SU-DHL-6 (cell line): ENCODE results near the gene ITGA11.

Source experiments
- H2AFZ ChIP-seq: fragments of 200-600 bp; sonication (generic); 2 replicates; pipeline ENCODE4 v1.6.1; 2014; ENCODE audit warnings: low read depth, mild to moderate bottlenecking, moderate library complexity, mixed read lengths, antibody characterized with exemption, low read length; ENCODE audit not compliant: severe bottlenecking
- H3F3A ChIP-seq: fragments of 200-600 bp; shearing (Covaris generic); 2 replicates; pipeline ENCODE4 v1.6.0; 2016; ENCODE audit warnings: antibody characterized with exemption, mild to moderate bottlenecking; ENCODE audit not compliant: insufficient read depth
- H3K27ac ChIP-seq: fragments of 200-600 bp; sonication (generic); 2 replicates; pipeline ENCODE4 v1.5.1; 2016; ENCODE audit warnings: low read depth, mild to moderate bottlenecking, low read length, moderate library complexity, mixed read lengths
- H3K27me3 ChIP-seq: fragments of 200-600 bp; sonication (generic), shearing (Covaris generic); 2 replicates; pipeline ENCODE4 v1.6.0; 2014; ENCODE audit warnings: mild to moderate bottlenecking, low read length
- H3K36me3 ChIP-seq: fragments of 200-600 bp; sonication (generic); 2 replicates; pipeline ENCODE4 v1.6.1; 2014; ENCODE audit warnings: mild to moderate bottlenecking, low read length, mixed read lengths
- H3K4me2 ChIP-seq: fragments of 300-600, 200-600 bp; shearing (Covaris generic), sonication (generic); 2 replicates; pipeline ENCODE4 v1.6.0; 2014; ENCODE audit warnings: low read length, low read depth, mild to moderate bottlenecking; ENCODE audit not compliant: poor library complexity, severe bottlenecking
- H3K4me3 ChIP-seq: fragments of 200-600 bp; sonication (generic); 2 replicates; pipeline ENCODE4 v1.5.1; 2014; ENCODE audit warnings: antibody characterized with exemption, low read length, mild to moderate bottlenecking, mixed read lengths; ENCODE audit not compliant: insufficient read depth, poor library complexity, severe bottlenecking
- H3K79me2 ChIP-seq: fragments of 200-600 bp; sonication (generic); 2 replicates; pipeline ENCODE4 v1.6.1; 2014; ENCODE audit warnings: mild to moderate bottlenecking, low read length, moderate library complexity; ENCODE audit not compliant: insufficient read depth
- H3K9ac ChIP-seq: fragments of 200-600 bp; sonication (generic); 2 replicates; pipeline ENCODE4 v1.7.0; 2014; ENCODE audit warnings: mild to moderate bottlenecking, low read length
- H3K9me2 ChIP-seq: fragments of 200-600 bp; sonication (generic); replicated peaks from 2 replicates; pipeline ENCODE4 v1.6.1; 2014; ENCODE audit warnings: low read length; ENCODE audit not compliant: insufficient read depth
- H3K9me3 ChIP-seq: fragments of 200-600 bp; sonication (generic); 2 replicates; pipeline ENCODE4 v1.6.1; 2014; ENCODE audit warnings: low read length, mixed read lengths; ENCODE audit not compliant: insufficient read depth
- H4K20me1 ChIP-seq: fragments of 200-600 bp; sonication (generic); 2 replicates; pipeline ENCODE4 v1.6.1; 2014; ENCODE audit warnings: low read depth, mild to moderate bottlenecking, antibody characterized with exemption, low read length, moderate library complexity, mixed read lengths
- CTCF ChIP-seq: fragments of 200-600 bp; sonication (generic); IDR thresholded peaks from one replicate; pipeline ENCODE4 v1.5.1; 2017; ENCODE audit warnings: antibody characterized with exemption, mild to moderate bottlenecking, low read length, moderate library complexity; ENCODE audit not compliant: insufficient read depth, poor library complexity, severe bottlenecking
- EZH2phosphoT487 ChIP-seq: fragments of 200-600 bp; sonication (generic), shearing (Covaris generic); conservative IDR thresholded peaks from 2 replicates; pipeline ENCODE4 v1.6.1; 2018; ENCODE audit warnings: mild to moderate bottlenecking, antibody characterized with exemption, low read length, moderate library complexity, mixed read lengths

The ITGA11 gene

GRCh38 chr15:68431792-68432401, at the start of gene ITGA11:
Gene ITGA11, minus strand, starts transcription at chr15:68432163. Its CDS starts 97 bp downstream, at chr15:68432066.
- TF ChIP-seq EZH2phosphoT487, result no peak
- no peak for TF ChIP-seq CTCF
- no peak within 1 kb of the TSS for H2AFZ ChIP-seq

GRCh38 chr15:68481321-68481720, 49.4 kb upstream of the ITGA11 start:
- Histone ChIP-seq H3K9ac (no peak overlapping the region), H4K20me1 (no peaks in the 10 kb centered on the region), H3K9me3 (no peaks in the 10 kb centered on the region), H3F3A (no peaks in the 10 kb centered on the region), H3K4me3 (no peak overlapping the region), H2AFZ (no peak overlapping the region), H3K27me3 (0 out of 2 replicates have a peak, but pooled peaks cover 2% of the 10 kb centered on the region), H3K36me3 (no peaks in the 10 kb centered on the region), H3K9me2 (no peaks in the 10 kb centered on the region), H3K79me2 (no peaks in the 10 kb centered on the region), H3K4me2 (no peak overlapping the region), H3K27ac (no peak overlapping the region)
- TF ChIP-seq EZH2phosphoT487 (no peak), CTCF (no peak)

More at GRCh38 chr15:68431792-68432401, at the start of gene ITGA11:
- Histone ChIP-seq H3K27ac (no peak within 1 kb of the TSS), H3K79me2 (no peaks in the 10 kb centered on the region), H3K36me3 (no peaks in the 10 kb centered on the region), H3K9ac (no peak within 1 kb of the TSS), H3F3A (no peaks in the 10 kb centered on the region), H3K4me3 (no peak within 1 kb of the TSS), H3K27me3 (no peaks in the 10 kb centered on the region), H3K9me3 (no peaks in the 10 kb centered on the region), H4K20me1 (no peaks in the 10 kb centered on the region), H3K9me2 (no peaks in the 10 kb centered on the region), H3K4me2 (no peak within 1 kb of the TSS)

- no peak overlapping the region for H3K4me3 ChIP-seq
- TF ChIP-seq CTCF (no peak), EZH2phosphoT487 (no peak)
- H3K27ac ChIP-seq, result no peak overlapping the region
- no peaks in the 10 kb centered on the region for H4K20me1 ChIP-seq
- no peaks in the 10 kb centered on the region for H3F3A ChIP-seq
- no peaks in the 10 kb centered on the region for H3K9me3 ChIP-seq
- H2AFZ ChIP-seq, result no peak overlapping the region
- 0 out of 2 replicates have a peak, but pooled peaks cover 2% of the 10 kb centered on the region for H3K27me3 ChIP-seq
- no peaks in the 10 kb centered on the region for H3K36me3 ChIP-seq
- H3K9ac ChIP-seq, result no peak overlapping the region
- H3K4me2 ChIP-seq, result no peak overlapping the region
- no peaks in the 10 kb centered on the region for H3K9me2 ChIP-seq
- H3K79me2 ChIP-seq, result no peaks in the 10 kb centered on the region
Observed at GRCh38 chr15:68480296-68480695, 48.3 kb upstream of the ITGA11 start.
